ACC112 (cell line): Measurements from ENCODE around the gene FAM120B.
A peak's percentile ranks its signal among the peaks of the same experiment; 100 is the strongest.
"Not testable (repeated sequence)": the region's sequence is repeated elsewhere in the genome, so short reads cannot be mapped to it uniquely, and the experiment has no call there.

Experiments used
- H2AFZ ChIP-seq: fragments of 200-600 bp; sonication (generic); one replicate; pipeline ENCODE4 v1.6.0; 2017; ENCODE audit warnings: antibody characterized with exemption, low read length; ENCODE audit not compliant: unreplicated experiment
- H3K27ac ChIP-seq: fragments of 200-600 bp; sonication (generic); 2 replicates; pipeline ENCODE4 v1.5.1; 2014; ENCODE audit warnings: low read depth, mild to moderate bottlenecking, antibody characterized with exemption, low read length, moderate library complexity
- H3K27me3 ChIP-seq: fragments of 200-600 bp; sonication (generic); 2 replicates; pipeline ENCODE4 v1.6.1; 2014; ENCODE audit warnings: mild to moderate bottlenecking, antibody characterized with exemption, low read length, moderate library complexity, mixed read lengths; ENCODE audit not compliant: insufficient read depth
- H3K36me3 ChIP-seq: fragments of 200-600 bp; sonication (generic); 2 replicates; pipeline ENCODE4 v1.6.1; 2016; ENCODE audit warnings: mild to moderate bottlenecking, antibody characterized with exemption, low read length, moderate library complexity, mixed read lengths; ENCODE audit not compliant: insufficient read depth
- H3K4me1 ChIP-seq: fragments of 200-600 bp; sonication (generic); one replicate; pipeline ENCODE4 v1.6.1; 2016; ENCODE audit warnings: low read length, mixed read lengths; ENCODE audit not compliant: insufficient read depth, unreplicated experiment, control insufficient read depth
- H3K4me3 ChIP-seq: fragments of 200-600 bp; sonication (generic); 2 replicates; pipeline ENCODE4 v1.5.1; 2014; ENCODE audit warnings: mild to moderate bottlenecking, low read depth, low read length
- H3K79me2 ChIP-seq: fragments of 200-600 bp; sonication (generic); one replicate; pipeline ENCODE4 v1.6.0; 2016; ENCODE audit warnings: low read length; ENCODE audit not compliant: control insufficient read depth, unreplicated experiment, insufficient read depth

FAM120B gene

GRCh38 chr6:170306324-170307079, at the start of gene FAM120B:
Gene FAM120B (plus strand): TSS chr6:170306758. CDS start chr6:170317391, 10,633 bp downstream.
- Histone ChIP-seq H3K36me3 (no peaks in the 10 kb centered on the region), H3K27me3 (no peaks in the 10 kb centered on the region), H3K4me3 (peak within 1 kb of the TSS; percentile 98), H3K4me1 (peaks cover 21% of the 10 kb centered on the region), H2AFZ (peak within 1 kb of the TSS; percentile 73), H3K27ac (peak within 1 kb of the TSS; percentile 58; the same call in 1 of the 2 replicates), H3K79me2 (peaks cover 47% of the 10 kb centered on the region)

GRCh38 chr6:170257376-170257775, 49.2 kb upstream of the FAM120B start:
- H2AFZ ChIP-seq: no peak overlapping the region
- H3K27me3 ChIP-seq: no peaks in the 10 kb centered on the region
- no peaks in the 10 kb centered on the region for H3K79me2 ChIP-seq
- no peaks in the 10 kb centered on the region for H3K36me3 ChIP-seq
- H3K27ac ChIP-seq: no peak overlapping the region
- H3K4me1 ChIP-seq: no peaks in the 10 kb centered on the region
- H3K4me3 ChIP-seq: no peak overlapping the region

GRCh38 chr6:170258407-170258806, 48.2 kb upstream of the FAM120B start:
- Histone ChIP-seq H2AFZ (no peak overlapping the region), H3K4me1 (no peaks in the 10 kb centered on the region), H3K36me3 (no peaks in the 10 kb centered on the region), H3K27me3 (no peaks in the 10 kb centered on the region), H3K4me3 (no peak overlapping the region), H3K27ac (no peak overlapping the region), H3K79me2 (no peaks in the 10 kb centered on the region)

- Histone ChIP-seq H3K27ac (no peak overlapping the region), H3K27me3 (no peaks in the 10 kb centered on the region), H2AFZ (no peak overlapping the region), H3K4me3 (no peak overlapping the region), H3K36me3 (no peaks in the 10 kb centered on the region), H3K4me1 (no peaks in the 10 kb centered on the region), H3K79me2 (no peaks in the 10 kb centered on the region)
These were observed 47.3 kb upstream of the FAM120B start for GRCh38 chr6:170259278-170259677.

GRCh38 chr6:170260686-170261085, 45.9 kb upstream of the FAM120B start:
- Histone ChIP-seq H3K79me2 (no peaks in the 10 kb centered on the region), H2AFZ (no peak overlapping the region), H3K27ac (no peak overlapping the region), H3K4me3 (no peak overlapping the region), H3K4me1 (no peaks in the 10 kb centered on the region), H3K36me3 (no peaks in the 10 kb centered on the region), H3K27me3 (no peaks in the 10 kb centered on the region)

- Histone ChIP-seq H3K4me3 (no peak overlapping the region), H3K27ac (no peak overlapping the region), H3K79me2 (no peaks in the 10 kb centered on the region), H3K36me3 (no peaks in the 10 kb centered on the region), H2AFZ (no peak overlapping the region), H3K27me3 (no peaks in the 10 kb centered on the region), H3K4me1 (no peaks in the 10 kb centered on the region)
These were observed 44.7 kb upstream of the FAM120B start for GRCh38 chr6:170261643-170262488.

GRCh38 chr6:170262489-170263088, 44.0 kb upstream of the FAM120B start:
- no peak overlapping the region for H3K27ac ChIP-seq
- H3K36me3 ChIP-seq: no peaks in the 10 kb centered on the region
- H3K79me2 ChIP-seq: no peaks in the 10 kb centered on the region
- no peak overlapping the region for H2AFZ ChIP-seq
- H3K4me3 ChIP-seq: no peak overlapping the region
- no peaks in the 10 kb centered on the region for H3K27me3 ChIP-seq
- H3K4me1 ChIP-seq: no peaks in the 10 kb centered on the region

GRCh38 chr6:170263410-170263809, 43.1 kb upstream of the FAM120B start:
- Histone ChIP-seq H3K36me3 (no peaks in the 10 kb centered on the region), H2AFZ (no peak overlapping the region), H3K4me3 (no peak overlapping the region), H3K79me2 (no peaks in the 10 kb centered on the region), H3K27ac (no peak overlapping the region), H3K27me3 (no peaks in the 10 kb centered on the region), H3K4me1 (no peaks in the 10 kb centered on the region)

GRCh38 chr6:170264086-170264485, 42.5 kb upstream of the FAM120B start:
- H2AFZ ChIP-seq: no peak overlapping the region
- H3K27ac ChIP-seq: no peak overlapping the region
- H3K79me2 ChIP-seq: no peaks in the 10 kb centered on the region
- H3K36me3 ChIP-seq: no peaks in the 10 kb centered on the region
- H3K27me3 ChIP-seq: no peaks in the 10 kb centered on the region
- H3K4me3 ChIP-seq: no peak overlapping the region
- no peaks in the 10 kb centered on the region for H3K4me1 ChIP-seq

GRCh38 chr6:170264644-170265043, 41.9 kb upstream of the FAM120B start:
- not testable (repeated sequence) for H3K27me3 ChIP-seq, H3K4me1 ChIP-seq, H3K79me2 ChIP-seq, H3K27ac ChIP-seq, H3K4me3 ChIP-seq, H3K36me3 ChIP-seq, H2AFZ ChIP-seq
